Thyroid gland (tissue), 4 donors: ENCODE data around the gene TAC3.

Experiments used
- CTCF ChIP-seq, 6 experiments: fragments of 200-600 bp in 3 of 6; fragments of 450-650 bp in 3 of 6; sonication (generic) in 3 of 6; IDR thresholded peaks; one replicate each; pipeline ENCODE4 v1.5.1; 2016 to 2019; ENCODE audit warnings: antibody characterized with exemption in 6 of 6, mild to moderate bottlenecking in 2 of 6, inconsistent platforms in 1 of 6, moderate library complexity in 1 of 6
- POLR2A ChIP-seq, 2 donors: fragments of 450-650 bp; IDR thresholded peaks; one replicate each; pipeline ENCODE4 v1.6.1; 2017; ENCODE audit warnings: antibody characterized with exemption in 2 of 2, mild to moderate bottlenecking in 2 of 2, moderate library complexity in 1 of 2

- TF ChIP-seq CTCF (IDR thresholded peaks at IDR 0.05) (no peak), POLR2A (IDR thresholded peaks at IDR 0.05) (no peak)
Observed at GRCh38 chr12:57025196-57025595, 8.9 kb upstream of the TAC3 start.
